HG03558 (cell line): ENCODE results near the gene TMEM14B.
"Not testable (repeated sequence)": the region's sequence is repeated elsewhere in the genome, so short reads cannot be mapped to it uniquely, and the experiment has no call there.

Experiments
- ATAC-seq: cut with Tn5 transposase; IDR thresholded peaks from one replicate; pipeline ENCODE4 v1.9.1; 2021; ENCODE audit warnings: moderate number of reproducible peaks; ENCODE audit not compliant: unreplicated experiment; ENCODE audit errors: extremely low read depth

Gene TMEM14B

DNA sequence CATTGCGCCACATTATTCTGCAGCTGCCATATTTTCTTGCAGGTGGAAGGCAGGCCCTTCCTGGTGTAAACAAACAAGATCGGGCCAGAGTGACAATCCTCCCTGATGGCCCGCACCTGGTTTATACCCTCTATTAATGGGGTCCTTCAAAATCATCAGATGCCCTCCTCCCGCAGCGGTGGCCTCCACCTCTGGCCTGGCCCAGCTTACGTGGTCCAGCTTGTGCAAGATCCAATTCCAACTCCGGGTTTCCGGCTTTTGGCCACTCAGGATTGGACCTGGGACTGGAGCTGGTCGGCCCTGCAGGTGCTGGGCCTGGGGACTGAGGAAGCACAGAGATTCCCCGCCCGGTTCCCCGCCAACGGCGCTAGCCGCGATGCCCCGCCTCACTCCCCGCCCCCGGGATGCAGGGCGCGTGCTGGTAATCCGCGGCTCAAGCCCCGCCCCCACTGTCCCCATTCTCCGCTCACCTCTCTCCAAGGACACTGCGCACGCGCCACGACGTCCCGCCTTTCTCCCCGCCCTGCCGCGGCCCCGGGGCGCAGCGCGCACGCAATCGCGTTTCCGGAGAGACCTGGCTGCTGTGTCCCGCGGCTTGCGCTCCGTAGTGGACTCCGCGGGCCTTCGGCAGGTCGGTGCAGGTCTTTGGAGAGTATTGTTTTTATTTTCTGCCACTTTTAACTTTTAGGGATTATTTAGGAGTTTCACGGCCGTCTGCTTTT lies at the start of gene TMEM14B:
TSS of gene TMEM14B (plus strand) at position 555 of the 722 bp plus-strand sequence. CDS start 1,441 bp downstream, outside the sequence.
- peak; percentile 90 for ATAC-seq

DNA sequence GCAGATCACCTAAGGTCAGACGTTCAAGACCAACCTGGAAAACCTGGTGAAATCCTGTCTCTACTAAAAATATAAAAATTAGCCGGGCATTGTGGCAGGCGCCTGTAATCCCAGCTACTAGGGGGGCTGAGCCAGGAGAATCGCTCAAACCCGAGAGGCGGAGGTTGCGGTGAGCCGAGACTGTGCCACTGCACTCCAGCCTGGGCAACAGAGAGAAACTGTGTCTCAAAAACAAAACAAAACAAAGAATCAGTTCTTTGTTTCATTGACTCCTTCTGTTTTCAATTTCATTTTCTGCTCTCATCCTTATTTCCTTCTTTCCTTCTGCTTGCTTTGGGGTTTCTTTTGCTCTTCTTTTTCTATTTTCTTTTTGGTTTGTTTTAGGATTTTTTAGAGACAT lies 33.6 kb upstream of the TMEM14B start:
- ATAC-seq: no peak

DNA sequence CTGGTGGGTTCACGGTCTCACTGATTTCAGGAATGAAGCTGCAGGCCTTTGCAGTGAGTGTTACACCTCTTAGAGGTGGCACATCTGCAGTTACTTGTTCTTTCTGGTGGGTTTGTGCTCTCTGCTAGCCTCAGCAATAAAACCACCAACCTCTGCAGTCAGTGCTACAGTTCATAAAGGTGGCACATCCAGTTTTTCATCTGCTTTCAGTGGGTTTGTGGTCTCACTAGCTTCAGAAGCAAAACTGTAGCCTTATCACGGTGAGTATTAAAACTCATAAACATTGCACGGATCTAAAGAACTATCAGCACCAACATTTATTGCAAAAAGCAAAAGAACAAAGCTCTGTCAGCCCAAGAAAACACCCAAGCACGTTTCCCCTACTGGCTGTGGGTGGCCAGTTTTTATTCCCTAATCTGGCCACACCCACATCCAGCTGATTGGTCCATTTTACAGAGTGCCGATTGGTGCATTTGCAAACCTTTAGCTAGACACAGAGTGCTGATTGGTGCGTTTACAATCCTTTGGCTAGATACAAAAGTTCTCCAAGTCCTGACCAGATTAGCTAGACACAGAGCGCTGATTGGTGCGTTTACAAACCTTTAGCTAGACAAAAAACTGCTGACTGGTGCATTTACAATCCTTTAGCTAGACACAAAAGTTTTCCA lies 28.2 kb upstream of the TMEM14B start:
- ATAC-seq: no peak

GRCh38 chr6:10719964-10720264 lies 27.7 kb upstream of the TMEM14B start:
- ATAC-seq: no peak

DNA sequence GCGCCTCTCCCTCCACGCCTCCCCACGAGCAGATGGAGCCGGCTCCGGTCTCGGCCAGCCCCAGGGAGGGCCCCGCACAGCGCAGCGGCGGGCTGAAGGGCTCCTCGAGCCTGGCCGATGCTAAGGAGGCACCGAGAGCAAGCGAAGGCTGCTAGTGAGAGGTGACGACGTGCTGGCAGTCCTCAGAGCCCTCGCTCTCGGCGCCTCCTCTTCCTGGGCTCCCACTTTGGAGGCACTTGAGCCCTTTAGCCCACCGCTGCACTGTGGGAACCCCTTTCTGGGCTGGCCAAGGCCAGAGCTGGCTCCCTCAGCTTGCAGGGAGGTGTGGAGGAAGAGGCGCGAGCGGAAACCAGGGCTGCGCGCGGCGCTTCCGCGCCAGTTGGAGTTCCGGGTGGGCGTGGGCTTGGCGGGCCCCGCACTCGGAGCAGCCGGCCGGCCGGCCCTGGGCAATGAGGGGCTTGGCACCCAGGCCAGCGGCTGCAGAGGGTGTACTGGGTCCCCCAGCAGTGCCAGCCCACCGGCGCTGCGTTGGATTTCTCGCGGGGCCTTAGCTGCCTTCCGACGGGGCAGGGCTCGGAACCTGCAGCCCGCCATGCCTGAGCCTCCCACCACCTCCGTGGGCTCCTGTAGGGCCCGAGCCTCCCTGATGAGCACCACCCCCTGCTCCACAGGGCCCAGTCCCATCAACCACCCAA lies 27.2 kb upstream of the TMEM14B start:
- ATAC-seq: no peak

DNA sequence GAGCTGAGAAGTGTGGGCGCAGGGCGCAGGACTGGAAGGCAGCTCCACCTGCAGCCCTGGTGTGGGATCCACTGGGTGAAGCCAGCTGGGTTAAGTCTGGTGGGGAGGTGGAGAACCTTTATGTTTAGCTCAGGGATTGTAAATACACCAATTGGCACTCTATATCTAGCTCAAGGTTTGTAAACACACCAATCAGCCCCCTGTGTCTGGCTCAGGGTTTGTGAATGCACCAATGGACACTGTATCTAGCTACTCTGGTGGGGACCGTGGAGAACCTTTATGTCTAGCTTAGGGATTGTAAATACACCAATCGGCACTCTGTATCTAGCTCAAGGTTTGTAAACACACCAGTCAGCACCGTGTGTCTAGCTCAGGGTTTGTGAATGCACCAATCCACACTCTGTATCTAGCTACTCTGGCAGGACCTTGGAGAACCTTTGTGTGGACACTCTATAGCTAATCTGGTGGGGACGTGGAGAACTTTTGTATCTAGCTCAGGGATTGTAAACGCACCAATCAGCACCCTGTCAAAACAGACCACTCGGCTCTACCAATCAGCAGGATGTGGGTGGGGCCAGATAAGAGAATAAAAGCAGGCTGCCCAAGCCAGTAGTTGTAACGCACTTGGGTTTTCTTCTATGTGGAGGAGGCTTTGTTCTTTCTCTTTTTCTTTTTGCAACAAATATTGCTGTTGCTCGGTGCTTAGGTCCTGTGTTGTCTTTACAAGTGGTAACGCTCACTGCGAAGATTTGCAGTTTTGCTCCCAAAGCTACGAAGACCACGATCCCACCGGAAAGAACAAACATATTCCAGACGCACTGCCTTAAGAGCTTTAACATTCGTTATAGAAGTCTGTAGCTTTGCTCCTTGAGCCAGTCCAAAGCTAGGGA lies 26.4 kb upstream of the TMEM14B start:
- ATAC-seq: not testable (repeated sequence)

DNA sequence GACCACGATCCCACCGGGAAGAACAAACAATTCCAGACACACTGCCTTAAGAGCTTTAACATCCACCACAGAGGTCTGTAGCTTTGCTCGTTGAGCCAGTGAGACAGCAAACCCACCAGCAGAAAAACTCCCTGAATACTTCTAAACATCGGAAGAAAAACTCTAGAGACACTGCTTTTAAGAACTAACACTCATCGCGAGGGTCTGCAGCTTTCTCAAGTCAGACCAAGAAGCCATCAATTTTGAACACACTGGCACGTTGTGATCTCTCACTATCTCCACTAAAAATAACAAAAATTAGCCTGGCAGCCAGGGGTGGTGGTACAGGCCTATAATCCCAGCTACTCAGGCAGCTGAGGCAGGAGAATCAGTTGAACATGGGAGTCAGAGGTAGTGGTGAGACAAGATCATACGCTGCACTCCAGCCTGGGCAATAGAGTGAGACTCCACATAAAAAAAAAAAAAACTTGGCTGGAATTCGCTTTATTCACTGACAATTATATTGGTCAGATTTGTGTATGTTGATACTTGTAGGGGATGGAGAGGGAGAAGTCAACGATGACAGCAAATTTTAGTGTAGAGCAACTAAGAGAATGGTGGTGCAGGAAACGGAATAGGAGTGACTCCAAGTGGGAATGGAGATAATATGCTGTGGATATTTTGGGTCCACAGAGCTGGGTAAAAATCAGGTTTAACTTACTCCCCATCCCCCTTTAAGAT lies 25.6 kb upstream of the TMEM14B start:
- no peak for ATAC-seq

- ATAC-seq: no peak
These were observed 25.1 kb upstream of the TMEM14B start for GRCh38 chr6:10722570-10722819.

GRCh38 chr6:10722820-10723566 lies 24.6 kb upstream of the TMEM14B start, which contains the start of gene TMEM14C:
Gene TMEM14C (plus strand): TSS chr6:10723070. CDS start chr6:10724614, 1,544 bp downstream.
- ATAC-seq: peak; percentile 93

GRCh38 chr6:10723567-10723881 lies 24.1 kb upstream of the TMEM14B start:
- ATAC-seq: no peak

DNA sequence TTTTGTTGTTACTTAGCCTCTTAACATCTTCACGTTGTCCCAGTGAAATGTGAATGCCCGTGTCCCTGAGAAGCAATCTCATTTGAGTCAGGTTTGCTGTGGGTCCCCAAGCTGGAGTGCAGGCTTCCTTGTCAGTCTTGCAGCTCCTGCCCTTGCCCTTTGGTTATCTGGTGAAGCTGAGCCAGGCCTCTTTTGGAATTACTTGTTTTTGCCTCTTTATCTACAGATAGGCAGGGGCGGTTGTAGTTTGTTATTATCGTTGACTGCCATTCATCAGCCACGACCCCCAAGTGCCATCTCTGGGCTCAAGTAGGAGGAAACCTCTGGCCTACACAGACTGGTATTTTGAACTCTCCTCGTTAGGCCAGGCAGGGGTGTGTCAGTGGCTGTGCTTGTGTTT lies 22.6 kb upstream of the TMEM14B start:
- ATAC-seq: no peak

DNA sequence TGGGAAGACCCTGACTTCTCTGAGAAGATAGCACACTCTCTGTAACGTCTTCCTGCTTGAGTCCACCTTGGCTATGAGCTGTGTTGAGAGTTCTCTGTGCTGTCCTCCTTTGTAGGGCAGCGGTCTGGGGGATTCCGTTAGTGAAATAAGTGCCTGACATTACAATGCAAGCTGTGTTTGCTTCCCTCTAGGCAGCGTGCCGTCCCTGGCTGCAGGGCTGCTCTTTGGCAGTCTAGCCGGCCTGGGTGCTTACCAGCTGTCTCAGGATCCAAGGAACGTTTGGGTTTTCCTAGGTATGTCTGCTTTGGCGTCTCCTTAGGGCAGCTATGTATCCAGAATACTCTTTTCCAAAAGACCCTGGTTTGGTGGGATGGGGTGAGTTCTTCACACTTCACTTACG lies 21.9 kb upstream of the TMEM14B start:
- no peak for ATAC-seq

GRCh38 chr6:10730254-10730653 lies 17.4 kb upstream of the TMEM14B start:
- ATAC-seq: no peak

DNA sequence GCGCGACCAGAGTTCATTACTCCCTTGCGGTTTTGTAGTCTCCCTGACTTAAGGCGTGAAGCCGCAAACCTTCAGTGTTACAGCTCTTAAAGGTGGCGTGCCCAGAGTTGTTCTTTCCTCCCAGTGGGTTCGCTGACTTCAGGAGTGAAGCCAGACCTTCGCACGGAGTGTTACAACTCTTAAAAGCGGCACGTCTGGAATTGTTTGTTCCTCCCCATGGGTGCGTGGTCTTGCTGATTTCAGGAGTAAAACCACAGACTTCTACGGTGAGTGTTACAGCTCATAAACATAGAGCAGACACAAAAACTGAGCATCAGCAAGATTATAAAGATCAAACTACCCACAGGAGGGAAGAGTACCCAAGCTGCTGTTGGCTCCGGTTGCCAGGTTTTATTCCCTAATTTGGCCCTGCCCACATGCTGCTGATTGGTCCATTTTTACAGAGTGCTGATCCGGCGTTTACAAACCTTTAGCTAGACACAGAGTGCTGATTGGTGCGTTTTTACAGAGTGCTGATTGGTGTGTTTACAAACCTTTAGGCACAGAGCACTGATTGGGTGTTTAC lies 14.4 kb upstream of the TMEM14B start:
- ATAC-seq: no peak

DNA sequence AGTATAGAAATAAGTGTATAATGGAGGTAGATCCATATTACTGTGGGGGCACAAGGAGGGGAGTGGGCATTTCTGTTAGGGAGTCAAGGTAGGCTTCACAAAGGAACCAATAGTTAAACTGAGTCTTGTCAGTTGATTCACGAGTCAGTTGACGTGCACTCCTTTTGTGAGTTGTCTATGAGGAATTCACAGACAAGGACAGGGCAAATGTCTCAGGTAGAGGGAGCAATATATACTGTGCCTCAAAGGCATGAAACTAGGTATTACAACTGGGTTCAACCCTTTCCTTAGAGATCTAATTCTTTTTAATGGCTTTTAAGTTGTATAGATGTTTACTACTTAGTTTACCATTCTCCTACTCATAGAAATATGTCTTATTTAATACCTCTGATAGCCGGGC lies 13.7 kb upstream of the TMEM14B start:
- no peak for ATAC-seq

DNA sequence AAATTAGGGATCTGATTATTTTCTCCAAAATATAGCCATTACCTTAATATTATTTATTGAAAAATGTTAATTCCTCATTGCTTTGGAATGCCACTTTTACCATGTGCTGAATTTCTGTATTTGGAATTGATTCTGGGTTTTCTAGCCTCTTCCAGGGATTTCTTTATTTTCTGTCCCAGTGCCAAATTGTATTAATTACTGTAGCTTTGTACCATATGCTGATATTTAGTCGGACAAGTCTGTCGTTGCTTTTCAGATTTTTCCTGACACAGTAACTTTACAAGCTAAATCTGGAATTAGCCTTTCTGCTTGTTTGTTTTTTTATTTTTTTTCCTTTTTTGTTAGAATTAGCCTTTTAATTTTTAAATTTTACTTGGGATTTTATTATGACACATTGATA lies 10.9 kb upstream of the TMEM14B start:
- ATAC-seq: no peak

GRCh38 chr6:10740061-10740460 lies 7.5 kb upstream of the TMEM14B start:
- ATAC-seq: no peak

DNA sequence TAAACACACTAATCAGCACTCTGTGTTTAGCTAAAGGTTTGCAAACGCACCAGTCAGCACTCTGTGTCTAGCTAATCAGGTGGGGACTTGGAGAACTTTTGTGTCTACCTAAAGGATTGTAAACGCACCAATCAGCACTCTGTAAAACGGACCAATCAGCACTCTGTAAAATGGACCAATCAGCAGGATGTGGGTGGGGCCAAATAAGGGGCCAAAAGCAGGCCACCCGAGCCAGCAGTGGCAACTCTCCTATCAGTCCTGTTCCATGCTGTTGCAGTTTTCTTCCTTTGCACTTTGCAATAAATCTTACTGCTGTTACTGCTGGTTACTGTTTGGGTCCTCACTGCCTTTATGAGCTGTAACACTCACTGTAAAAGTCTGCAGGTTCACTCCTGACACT lies 6.0 kb upstream of the TMEM14B start:
- not testable (repeated sequence) for ATAC-seq

DNA sequence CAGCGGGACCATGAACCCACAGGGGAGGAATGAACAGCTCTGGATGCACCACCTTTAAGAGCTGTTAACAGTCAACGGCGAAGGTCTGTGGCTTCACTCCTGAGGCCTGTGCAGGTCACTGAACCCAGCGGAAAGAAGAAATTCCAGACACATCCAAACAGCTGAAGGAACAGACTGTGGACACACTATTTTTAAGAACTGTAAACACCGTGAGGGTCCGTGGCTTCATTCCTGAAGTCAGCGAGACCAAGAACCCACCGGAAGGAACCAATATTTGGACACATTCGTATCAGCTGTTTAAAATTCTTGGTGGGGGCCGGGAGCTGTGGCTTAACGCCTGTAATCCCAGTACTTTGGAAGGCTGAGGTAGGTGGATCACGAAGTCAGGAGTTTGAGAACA lies 5.4 kb upstream of the TMEM14B start:
- ATAC-seq: no peak
